NOMO-1 treated with dmso at 0.1 percent for 144 hours (cell line): ENCODE measurements around the gene ABCD1.
"Not testable (repeated sequence)": the region's sequence is repeated elsewhere in the genome, so short reads cannot be mapped to it uniquely, and the experiment has no call there.

ENCODE experiments used
- DNase-seq: peaks from one replicate; lab custom pipeline; 2025; ENCODE audit not compliant: unreplicated experiment; lab: John Stamatoyannopoulos, UW

ABCD1 gene

DNA sequence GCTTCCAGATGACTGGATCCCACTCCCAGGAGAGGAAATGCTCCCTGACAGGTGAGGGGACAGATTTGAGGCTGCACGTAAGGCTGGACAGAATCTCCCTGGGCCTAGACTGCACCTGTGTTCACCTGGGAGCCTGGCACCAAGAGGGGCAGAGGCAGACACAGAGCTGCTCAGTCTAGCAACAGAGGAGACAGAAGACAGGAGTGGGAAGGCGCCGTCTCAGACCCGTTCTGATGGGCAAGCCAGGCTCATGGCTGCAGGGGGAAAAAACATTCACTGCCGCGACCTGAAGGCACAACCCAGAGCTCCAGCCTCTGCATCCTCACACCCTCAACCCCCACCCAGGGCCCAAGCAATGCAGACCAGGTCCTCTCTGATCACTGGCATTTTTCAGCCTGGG is 17.2 kb upstream of the ABCD1 start:
- DNase-seq = no peak

DNA sequence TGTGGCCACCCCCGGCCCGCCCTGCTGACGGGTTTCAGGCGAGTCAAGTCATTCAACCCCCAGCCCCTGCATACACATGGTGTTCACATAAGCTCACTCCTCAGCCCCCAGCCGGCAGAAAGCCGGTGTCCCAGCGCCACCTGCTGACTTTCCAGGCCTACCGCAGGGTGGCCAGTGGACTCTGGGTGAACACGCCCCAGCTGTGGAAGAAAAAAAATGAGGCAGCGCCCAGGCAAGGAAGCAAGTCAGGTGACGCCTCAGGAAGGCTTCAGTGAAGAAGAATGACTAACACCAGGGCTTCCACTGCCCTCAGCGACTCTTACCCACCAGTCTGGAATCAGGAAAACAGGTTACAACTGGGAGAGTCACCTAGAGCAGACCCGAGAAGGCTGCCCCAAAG is 16.2 kb upstream of the ABCD1 start:
- DNase-seq = no peak

DNA sequence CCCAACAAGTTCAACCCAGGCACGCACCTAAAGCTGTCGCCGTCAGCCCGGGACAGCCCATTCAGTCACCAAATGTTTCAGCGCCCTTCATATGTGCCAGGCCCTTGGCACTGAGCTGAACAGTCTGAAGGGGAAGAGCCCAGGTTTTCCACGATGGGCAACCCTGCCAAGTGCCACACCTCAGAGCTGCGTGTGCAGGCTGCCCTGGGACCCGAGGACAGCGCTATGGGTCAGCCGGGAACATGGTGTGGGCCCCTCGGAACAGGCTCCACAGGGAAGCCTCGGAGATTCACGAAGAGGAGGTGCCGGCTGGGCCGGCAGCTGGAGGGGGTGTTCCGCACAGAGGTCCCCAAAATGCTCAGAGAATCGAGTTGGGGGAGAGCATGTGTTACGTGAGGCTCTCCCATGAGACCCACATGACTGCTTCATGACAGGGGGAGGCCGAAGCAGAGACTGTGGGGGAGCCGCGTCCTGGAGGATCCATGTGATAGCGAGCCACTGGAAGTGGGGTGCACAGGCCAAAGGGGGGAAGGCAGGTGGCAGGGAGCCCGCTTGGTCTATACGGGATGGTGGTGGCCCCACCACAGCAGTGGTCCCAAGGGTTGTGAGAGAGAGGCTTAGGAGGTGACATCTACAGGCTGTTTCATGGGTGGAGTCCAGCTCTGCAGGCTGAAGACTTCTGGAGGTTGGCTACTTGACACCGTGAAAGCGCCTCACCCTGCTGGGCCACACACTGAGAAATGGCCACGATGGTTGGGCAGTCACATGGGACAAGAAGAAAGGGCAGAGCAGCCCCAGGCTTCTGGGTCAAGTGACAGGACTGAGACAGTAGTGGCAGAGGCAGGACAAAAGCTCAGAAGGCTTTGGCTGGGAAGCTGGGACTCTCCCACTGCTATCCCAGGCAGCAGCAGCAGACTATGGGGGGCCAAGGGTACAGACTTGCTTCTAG is 14.7 kb upstream of the ABCD1 start:
- no peak for DNase-seq

DNA sequence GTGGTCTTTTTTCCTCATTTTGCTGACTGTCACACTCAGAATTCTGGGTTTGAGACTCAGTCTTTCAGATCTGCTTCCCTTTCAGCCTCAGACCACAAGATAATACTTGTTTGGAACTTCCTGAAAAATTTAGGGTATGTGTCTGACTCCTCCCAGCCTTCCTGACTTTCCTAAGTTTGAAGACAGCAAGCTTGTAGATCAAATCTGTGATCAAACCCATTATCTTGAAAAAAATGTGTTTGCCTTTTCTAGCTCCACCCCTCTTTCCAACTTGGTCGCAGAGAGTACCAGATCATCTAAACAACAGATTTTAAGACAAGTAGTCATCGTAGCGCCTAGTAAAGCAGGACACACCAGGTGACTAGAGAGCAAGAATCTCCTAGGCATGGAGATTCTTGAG is 10.4 kb upstream of the ABCD1 start:
- no peak for DNase-seq

DNA sequence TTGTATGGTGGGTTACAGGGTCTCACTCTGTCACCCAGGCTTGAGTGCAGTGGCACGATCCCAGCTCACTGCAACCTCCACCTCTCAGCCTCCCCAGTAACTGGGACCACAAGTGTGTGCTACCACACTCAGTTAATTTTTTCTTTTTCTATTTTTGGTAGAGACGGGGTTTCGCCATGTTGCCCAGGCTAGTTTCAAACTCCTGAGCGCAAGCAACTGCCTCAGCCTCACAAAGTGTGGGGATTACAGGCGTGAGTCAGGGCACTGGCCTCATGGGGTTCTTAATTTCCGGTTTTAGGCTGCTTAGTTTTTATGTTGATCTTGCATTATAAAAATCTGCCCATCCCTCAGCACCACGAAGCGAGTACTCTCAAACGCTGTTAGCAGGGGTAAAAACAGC is 7.2 kb upstream of the ABCD1 start:
- no peak for DNase-seq

DNA sequence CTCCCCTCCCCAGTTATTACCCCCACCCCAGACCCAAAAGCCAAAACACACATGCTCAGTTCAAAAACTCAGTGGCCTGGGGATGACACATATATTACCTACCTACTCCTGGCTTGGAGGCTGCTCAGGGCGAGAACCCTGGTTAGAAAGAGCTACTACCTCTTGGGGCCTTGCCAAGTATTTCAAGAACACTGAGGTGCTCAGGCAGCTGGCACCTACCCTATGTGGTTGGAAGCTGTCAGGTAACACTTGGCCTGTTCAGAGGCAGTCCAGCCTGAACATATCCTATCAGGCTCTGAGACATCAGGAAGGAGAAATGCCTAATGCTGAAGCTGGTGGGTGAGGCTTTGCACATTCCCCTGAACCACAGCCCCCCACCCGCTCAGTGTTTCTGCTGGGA is 5.4 kb upstream of the ABCD1 start:
- no peak for DNase-seq

DNA sequence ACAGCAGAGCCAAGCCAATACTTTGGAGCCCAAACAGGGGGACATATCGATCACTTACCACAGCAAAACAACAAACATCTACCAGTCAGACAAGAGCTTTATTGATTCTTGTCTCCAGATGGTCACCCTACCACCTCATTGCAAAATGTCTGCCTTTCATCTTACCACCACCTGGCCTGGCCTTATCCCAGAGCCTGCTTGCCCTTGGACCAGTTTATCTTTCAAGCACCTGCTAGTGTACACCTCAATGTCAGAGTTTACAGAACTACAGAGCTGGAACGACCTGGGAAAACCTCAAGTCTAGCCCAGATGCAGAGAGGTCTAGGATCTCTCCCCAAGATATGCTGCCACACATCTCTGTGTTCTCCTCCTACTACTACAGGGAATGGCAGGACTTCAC is 5.0 kb upstream of the ABCD1 start:
- no peak for DNase-seq

DNA sequence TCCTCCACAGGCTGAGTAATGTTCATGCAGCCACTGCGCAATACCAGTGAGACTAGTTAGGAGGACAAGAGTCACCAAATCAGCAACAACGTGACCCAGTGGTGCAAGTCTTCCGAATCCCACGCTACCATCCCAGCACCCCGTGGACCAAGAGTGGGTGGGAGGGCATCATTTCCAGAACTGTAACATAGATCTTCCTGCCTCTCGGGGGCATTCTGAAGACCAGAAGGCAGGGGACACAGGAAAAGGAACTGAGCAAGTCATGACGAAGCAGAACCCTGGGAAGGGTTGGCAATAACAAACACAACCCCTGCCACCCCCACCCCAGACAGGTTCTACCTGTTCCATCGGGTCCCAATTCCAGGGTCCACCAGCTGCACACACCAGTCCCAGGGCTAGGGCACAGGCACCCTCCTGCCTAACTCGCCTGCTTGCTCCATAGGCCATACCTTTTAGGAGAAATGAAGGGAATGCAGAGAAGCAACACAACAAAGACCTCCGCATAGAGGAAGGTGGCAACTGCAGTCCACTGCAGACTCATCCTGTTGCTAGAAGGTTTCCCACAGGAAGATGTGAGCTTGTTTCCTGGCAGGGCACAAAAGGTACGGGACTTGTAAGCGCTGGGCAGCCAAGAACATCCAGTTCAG is 1.8 kb upstream of the ABCD1 start:
- no peak for DNase-seq

DNA sequence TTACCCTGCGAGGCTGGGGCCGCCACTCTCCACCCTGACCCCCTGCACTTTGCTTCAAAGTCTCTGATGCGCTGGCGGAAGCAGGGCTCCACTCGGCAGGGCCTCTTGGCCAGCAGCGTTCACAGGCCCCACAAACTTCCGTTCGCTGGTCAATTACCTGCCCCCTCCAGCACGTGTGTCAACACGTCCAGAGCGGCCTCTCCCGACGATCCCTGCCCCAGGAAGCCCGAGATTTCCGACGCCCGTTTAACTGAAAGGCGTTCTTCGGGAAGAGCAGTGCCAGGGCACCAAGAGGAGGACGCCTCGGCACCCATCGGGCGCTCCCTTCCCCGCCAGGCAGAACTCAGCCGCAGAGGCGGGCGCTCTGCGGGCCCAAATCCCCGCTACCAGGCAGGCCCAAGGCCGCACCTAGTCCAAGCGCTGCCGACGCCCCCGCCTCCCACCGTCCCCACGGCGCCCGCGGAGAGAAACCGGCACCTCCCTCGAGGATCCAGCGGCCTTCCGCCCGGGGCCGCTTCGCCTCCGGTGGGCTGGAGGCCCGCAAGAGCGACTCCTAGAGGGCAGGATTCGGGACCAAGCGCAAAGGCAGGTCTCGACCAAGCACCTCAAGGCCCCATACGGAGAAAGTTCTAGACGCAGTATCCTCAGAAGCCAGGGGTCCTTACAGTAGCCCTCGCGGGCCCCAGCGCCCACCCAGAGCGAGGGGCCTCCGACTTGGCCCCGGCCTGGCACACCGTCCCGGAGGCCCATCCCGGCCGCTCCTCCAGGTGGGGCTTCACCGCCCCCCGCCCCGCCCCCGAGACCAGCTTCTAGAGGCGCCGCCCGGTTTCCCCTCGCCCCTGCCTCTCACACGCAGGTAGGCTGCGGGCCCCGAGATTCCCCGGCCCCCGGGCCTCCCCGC is 1.1 kb upstream of the ABCD1 start:
- DNase-seq = peak; percentile 10

DNA sequence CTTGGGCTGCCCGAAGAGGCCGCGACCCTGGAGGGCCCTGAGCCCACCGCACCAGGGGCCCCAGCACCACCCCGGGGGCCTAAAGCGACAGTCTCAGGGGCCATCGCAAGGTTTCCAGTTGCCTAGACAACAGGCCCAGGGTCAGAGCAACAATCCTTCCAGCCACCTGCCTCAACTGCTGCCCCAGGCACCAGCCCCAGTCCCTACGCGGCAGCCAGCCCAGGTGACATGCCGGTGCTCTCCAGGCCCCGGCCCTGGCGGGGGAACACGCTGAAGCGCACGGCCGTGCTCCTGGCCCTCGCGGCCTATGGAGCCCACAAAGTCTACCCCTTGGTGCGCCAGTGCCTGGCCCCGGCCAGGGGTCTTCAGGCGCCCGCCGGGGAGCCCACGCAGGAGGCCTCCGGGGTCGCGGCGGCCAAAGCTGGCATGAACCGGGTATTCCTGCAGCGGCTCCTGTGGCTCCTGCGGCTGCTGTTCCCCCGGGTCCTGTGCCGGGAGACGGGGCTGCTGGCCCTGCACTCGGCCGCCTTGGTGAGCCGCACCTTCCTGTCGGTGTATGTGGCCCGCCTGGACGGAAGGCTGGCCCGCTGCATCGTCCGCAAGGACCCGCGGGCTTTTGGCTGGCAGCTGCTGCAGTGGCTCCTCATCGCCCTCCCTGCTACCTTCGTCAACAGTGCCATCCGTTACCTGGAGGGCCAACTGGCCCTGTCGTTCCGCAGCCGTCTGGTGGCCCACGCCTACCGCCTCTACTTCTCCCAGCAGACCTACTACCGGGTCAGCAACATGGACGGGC is 579 bp downstream of the ABCD1 start:
- no peak for DNase-seq

DNA sequence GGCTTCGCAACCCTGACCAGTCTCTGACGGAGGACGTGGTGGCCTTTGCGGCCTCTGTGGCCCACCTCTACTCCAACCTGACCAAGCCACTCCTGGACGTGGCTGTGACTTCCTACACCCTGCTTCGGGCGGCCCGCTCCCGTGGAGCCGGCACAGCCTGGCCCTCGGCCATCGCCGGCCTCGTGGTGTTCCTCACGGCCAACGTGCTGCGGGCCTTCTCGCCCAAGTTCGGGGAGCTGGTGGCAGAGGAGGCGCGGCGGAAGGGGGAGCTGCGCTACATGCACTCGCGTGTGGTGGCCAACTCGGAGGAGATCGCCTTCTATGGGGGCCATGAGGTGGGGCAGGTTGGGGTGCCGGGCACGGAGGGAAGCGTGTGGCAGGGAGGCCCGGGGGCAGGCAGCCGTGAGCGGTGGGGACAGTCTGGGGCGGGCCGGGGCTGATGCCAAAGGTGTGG is 1.2 kb downstream of the ABCD1 start:
- no peak for DNase-seq

DNA sequence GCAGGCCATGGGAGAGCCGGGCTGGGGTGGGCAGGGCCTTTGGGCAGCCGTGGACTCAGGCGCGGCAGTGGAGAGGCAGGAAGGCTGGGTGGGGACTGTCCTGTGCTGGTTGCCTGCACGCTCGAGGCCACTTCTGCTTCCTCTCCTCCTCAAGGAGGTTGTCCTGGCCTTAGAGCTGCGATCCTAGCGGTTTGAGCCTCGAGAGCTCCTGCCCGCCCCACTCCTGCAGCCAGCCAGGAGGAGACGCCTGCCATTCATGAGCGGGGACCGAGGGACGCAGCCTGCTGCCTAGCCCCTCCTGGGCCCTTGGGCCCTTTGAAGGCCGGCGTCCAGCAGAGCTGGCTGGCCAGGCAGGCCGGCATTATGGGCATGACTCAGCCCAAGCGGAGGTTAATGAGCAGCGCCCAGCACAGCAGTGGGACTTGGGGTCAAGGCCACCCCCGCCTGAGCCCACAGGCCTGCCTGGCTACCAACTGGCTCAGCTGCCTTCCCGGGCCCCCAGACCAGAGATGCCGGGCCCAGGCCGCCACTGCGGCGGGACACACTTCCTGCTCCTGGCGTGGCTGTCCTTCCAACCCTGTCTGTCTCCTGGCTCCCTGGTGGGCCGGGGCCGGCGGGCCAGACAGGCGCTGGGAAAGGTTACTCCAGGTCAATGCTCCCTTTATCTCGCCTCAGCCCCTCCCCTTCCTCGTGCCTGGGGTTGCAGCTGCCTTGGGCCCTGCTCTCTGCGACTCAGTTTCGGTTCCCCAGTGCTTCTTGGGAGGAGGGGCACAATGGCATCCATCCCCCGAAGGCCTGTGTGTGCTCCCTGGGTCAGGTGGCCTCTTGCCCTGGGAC is 1.8 kb downstream of the ABCD1 start:
- DNase-seq = peak; percentile 85

DNA sequence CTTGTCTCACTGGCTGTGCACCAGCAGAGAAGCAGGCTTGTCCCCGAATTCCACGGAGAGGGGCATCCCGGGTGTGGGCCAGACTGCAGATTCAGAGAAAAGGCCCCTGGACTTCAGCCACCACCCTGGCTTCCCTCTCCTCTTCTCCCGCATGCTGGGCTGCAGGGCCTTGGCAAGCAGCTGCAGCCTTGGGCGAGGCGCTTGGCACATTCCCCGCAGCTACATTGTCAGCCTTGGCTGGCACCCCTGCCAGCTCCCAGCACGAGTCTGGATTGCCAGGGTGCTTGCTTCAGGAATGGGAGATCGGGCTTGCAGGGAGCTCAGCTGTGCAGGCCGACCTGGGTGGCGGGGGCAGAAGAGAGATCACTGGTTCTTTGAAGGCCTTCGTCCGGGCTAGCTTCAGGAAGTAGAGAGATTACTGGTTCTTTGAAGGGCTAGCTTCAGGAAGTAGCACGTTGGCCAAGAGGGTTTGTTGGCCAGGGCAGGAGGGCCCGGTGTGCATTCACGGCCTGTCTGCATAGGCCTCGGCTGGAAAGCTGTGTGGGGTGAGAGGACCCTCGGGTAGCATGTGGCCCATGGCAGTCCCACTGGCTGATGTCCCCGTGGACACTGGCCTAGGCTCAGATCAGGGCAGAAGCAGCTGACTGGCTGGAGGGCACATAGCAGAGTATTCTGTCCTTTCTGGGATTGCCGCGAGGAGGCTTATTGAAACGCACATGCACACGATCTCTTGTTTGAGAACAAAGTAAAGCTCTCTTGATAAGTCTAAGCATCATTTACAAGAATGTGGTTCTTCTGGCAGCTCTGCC is 2.7 kb downstream of the ABCD1 start:
- DNase-seq = peak; percentile 37

DNA sequence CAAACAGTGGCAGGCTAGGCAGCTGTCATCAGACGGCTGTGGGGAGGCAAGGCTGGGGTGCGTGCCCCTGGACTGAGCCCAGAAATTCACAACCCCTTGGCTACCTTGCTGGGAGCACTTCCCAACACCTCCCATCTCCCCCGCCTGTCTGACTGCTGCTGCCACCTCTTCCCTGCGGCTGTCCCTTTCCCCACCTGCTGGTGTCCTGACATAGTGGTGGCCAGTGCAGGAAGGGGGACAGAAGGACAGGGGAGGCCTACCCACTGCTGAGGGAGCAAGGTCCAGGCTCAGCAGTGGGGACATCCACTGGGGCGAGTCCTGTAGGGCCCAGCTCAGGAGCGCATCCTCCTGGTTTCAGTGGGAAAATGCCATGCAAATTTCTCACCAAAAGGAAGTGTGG is 3.4 kb downstream of the ABCD1 start:
- DNase-seq = no peak

DNA sequence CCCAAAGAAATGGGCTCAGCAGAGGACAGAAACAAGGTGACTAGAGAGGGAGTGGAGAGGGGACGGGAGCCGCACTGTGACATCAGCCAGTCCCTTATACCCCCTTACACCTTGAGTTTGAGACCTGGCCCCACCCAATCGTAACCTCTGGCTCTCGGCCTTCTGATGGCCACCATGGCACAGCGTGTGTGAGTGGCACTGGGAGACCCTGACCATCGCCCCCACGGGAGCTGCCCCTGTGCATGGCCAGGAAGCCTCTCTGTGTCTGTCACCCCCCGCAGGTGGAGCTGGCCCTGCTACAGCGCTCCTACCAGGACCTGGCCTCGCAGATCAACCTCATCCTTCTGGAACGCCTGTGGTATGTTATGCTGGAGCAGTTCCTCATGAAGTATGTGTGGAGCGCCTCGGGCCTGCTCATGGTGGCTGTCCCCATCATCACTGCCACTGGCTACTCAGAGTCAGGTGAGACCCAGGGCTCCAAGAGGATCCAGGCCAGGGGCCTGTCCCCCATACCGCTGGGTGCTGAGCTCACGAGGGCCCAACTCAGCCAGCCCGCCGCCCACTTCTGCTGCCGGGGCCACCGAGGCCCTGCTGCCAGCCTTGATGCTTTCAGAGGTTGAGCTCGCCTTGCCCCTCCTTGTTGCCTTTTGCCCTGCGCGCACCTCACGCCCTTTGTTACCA is 4.4 kb downstream of the ABCD1 start:
- DNase-seq = no peak

DNA sequence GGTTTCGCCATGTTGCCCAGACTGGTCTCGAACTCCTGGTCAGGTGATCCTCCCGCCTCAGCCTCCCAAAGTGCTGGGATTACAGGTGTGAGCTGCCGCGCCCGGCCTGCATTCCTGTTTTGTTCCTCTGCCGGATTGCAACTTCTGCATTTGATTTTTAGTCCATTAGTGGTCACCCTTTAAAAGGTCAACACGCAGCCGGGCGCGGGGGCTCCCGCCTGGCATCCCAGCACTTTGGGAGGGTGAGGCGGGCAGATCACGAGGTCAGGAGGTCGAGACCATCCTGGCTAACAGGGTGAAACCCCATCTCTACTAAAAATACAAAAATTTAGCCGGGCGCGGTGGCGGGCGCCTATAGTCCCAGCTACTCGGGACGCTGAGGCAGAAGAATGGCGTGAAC is 5.5 kb downstream of the ABCD1 start:
- not testable (repeated sequence) for DNase-seq

DNA sequence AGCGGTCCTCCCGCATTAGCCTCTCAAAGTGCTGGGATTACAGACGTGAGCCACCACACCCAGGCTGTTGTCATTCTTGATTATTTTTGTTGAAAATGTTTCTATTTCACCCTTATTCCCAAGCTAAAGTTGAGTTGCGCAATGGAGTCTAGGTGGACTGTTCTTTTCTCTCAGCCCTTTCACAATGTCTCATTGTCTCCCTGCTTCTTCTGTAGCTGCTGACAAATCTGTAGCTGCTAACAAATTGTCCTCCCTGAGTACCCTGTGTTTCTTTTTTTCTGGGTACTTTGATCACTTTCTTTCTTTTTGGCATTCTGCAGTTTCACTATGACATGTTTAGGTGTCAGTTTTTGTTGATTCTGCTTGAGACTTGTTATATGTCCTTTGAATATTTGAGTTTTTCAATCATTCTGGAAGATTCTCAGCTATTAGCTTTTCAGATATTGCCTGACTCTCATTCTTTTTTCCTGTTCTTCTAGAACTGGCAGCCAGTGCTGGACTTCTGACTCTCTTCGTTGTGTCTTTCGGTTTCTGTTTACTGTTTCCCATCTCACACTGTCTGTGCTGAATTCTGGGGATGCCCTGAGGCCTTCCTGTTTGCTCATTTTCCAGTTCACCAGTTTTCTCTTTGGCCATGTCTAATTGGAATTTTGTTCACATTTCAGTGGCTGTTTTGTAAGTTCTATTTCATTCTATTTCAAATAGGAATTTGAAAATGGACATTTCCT is 6.6 kb downstream of the ABCD1 start:
- DNase-seq = no peak

DNA sequence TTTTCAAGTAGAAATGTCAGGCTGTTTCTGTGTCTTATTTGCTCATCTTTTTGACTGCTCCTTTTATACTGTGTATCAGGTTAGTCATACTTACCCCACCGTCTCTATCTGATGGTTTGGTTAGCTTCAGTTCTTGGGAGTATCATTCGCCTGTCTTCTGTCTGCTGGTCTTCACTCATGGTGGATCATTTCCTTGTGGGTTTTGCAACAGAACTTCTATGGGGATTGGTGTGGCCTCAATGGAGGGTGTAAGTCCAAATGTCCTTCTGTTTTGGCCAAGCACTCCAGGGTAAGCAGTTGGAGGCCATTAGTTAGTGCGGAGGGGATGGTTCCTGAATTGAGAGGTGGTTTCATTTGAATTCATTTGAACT is 7.2 kb downstream of the ABCD1 start:
- DNase-seq = no peak
